Lung (tissue), 12 donors: ENCODE data around the gene SRPK3. TPM values are rescaled to one million over a fixed set of nuclear protein-coding genes. Genes with fewer than 3 reads are reported as not detected.

Experiments
- ATAC-seq: fragments of 200-7000 bp; cut with Tn5 transposase; one replicate; pipeline ENCODE4 v1.9.1; 2020; ENCODE audit warnings: moderate number of reproducible peaks; ENCODE audit not compliant: insufficient read depth, low FRiP score
- DNase-seq, 3 donors: peaks; one replicate each; pipeline ENCODE4 v3.0.0-alpha.2; 2013 to 2017
- H3K27ac ChIP-seq, 2 donors: one replicate each; pipeline ENCODE4 v1.5.1; 2013; ENCODE audit warnings: mild to moderate bottlenecking in 2 of 2, moderate library complexity in 2 of 2, control low read depth in 1 of 2, inconsistent platforms in 1 of 2, low read depth in 1 of 2, low read length in 1 of 2
- H3K27me3 ChIP-seq, 3 donors: one replicate each; pipeline ENCODE4 v1.5.1; 2013; ENCODE audit warnings: low read length in 2 of 3; ENCODE audit not compliant: control insufficient read depth in 3 of 3, insufficient read depth in 3 of 3
- H3K36me3 ChIP-seq, 4 donors: one replicate each; pipeline ENCODE4 v1.5.1; 2013; ENCODE audit warnings: low read length in 4 of 4, mild to moderate bottlenecking in 1 of 4, moderate library complexity in 1 of 4; ENCODE audit not compliant: control insufficient read depth in 4 of 4, insufficient read depth in 4 of 4
- H3K4me1 ChIP-seq, 5 donors: one replicate each; pipeline ENCODE4 v1.5.1; 2013; ENCODE audit warnings: low read length in 5 of 5, mild to moderate bottlenecking in 2 of 5, moderate library complexity in 1 of 5; ENCODE audit not compliant: control insufficient read depth in 5 of 5, insufficient read depth in 5 of 5
- H3K4me3 ChIP-seq: one replicate; pipeline ENCODE4 v1.5.1; 2013; ENCODE audit warnings: mild to moderate bottlenecking, control low read depth, moderate library complexity
- H3K9ac ChIP-seq, 2 donors: one replicate each; pipeline ENCODE4 v1.5.1; 2013; ENCODE audit warnings: low read length in 2 of 2, control low read depth in 1 of 2; ENCODE audit not compliant: insufficient read depth in 1 of 2
- H3K9me3 ChIP-seq, 4 donors: one replicate each; pipeline ENCODE4 v1.5.1; 2013; ENCODE audit warnings: low read length in 3 of 4, mild to moderate bottlenecking in 1 of 4, moderate library complexity in 1 of 4; ENCODE audit not compliant: control insufficient read depth in 4 of 4, insufficient read depth in 3 of 4
- CTCF ChIP-seq: IDR thresholded peaks from 2 replicates; pipeline ENCODE4 v1.5.1; 2012; ENCODE audit warnings: mild to moderate bottlenecking; ENCODE audit errors: control extremely low read depth, extremely low read depth
- WGBS, 2 donors: extraction: QIAGEN DNeasy Blood & Tissue Kit; methylation state at CpG; one replicate each; pipeline ENCODE4 v1.1.7; 2013; 5-methylcytosine and 5-hydroxymethylcytosine counted together
- polyA plus RNA-seq, 2 donors: library from polyadenylated mRNA; stranded (reverse); fragments of 200-250 nt; gene quantifications; one replicate each; pipeline ENCODE4 v1.2.1, GENCODE V29; 2013
- total RNA-seq, 2 donors: library from RNA; depleted of rRNA in 1 of 2; stranded (reverse); fragments of >200 nt in 1 of 2; gene quantifications; one replicate each; pipeline ENCODE4 v1.2.1, GENCODE V29; 2014 to 2021
- donor health status: control.
- donor health status: control.
- donor health status: Bipolar disorder and iron deficiency.
- donor health status: healthy.
- donor health status: DM: yes; HTN: yes; CAD: no.

Gene SRPK3
- total and polyA plus RNA-seq, 4 donors = 0.04 to 0.23 (median 0.15) TPM

GRCh38 chrX:153783378-153784013, 2.7 kb downstream of the SRPK3 start:
- Histone ChIP-seq H3K36me3 (peaks cover 0 to 27% (median 2%) of the 10 kb centered on the region in 4 donors), H3K4me1 (peaks cover 0 to 4% (median 0%) of the 10 kb centered on the region in 5 donors), H3K4me3 (no peak overlapping the region), H3K27ac (no peak overlapping the region), H3K9ac (no peak overlapping the region), H3K9me3 (peaks cover 0 to 4% (median 0%) of the 10 kb centered on the region in 4 donors), H3K27me3 (no peaks in the 10 kb centered on the region)
- WGBS, 2 donors = 82 to 87% methylated on average over 10 to 24 of the region's 24 CpGs
- TF ChIP-seq CTCF = no peak
- DNase-seq = no peak
- no peak for ATAC-seq

- 89 to 90% methylated on average over 3 to 27 of the region's 27 CpGs for WGBS, 2 donors
Observed at GRCh38 chrX:153784325-153784967, 3.6 kb downstream of the SRPK3 start.

GRCh38 chrX:153786669-153787068, 5.8 kb downstream of the SRPK3 start:
- H3K36me3 ChIP-seq = peaks cover 0 to 28% (median 2%) of the 10 kb centered on the region in 4 donors
- no peak for DNase-seq
- TF ChIP-seq CTCF = no peak
- peaks cover 0 to 7% (median 0%) of the 10 kb centered on the region in 4 donors for H3K9me3 ChIP-seq
- H3K4me3 ChIP-seq = no peak overlapping the region
- no peak for ATAC-seq
- no peak overlapping the region for H3K9ac ChIP-seq
- no peaks in the 10 kb centered on the region for H3K4me1 ChIP-seq
- H3K27ac ChIP-seq = no peak overlapping the region
- no peaks in the 10 kb centered on the region for H3K27me3 ChIP-seq
- 90 to 91% methylated on average over 11 to 15 of the region's 15 CpGs for WGBS, 2 donors

More at GRCh38 chrX:153784325-153784967, 3.6 kb downstream of the SRPK3 start:
- peaks cover 0 to 28% (median 2%) of the 10 kb centered on the region in 4 donors for H3K36me3 ChIP-seq
- no peak overlapping the region for H3K27ac ChIP-seq
- ATAC-seq = no peak
- DNase-seq = no peak
- peaks cover 0 to 4% (median 0%) of the 10 kb centered on the region in 5 donors for H3K4me1 ChIP-seq
- H3K9me3 ChIP-seq = peaks cover 0 to 4% (median 0%) of the 10 kb centered on the region in 4 donors
- no peaks in the 10 kb centered on the region for H3K27me3 ChIP-seq
- no peak for TF ChIP-seq CTCF
- no peak overlapping the region for H3K9ac ChIP-seq
- no peak overlapping the region for H3K4me3 ChIP-seq
